ENCODE measurements around the gene KIF14. TPM values are rescaled to one million over a fixed set of nuclear protein-coding genes. Genes with fewer than 3 reads are reported as not detected.
A peak's percentile ranks its signal among the peaks of the same experiment; 100 is the strongest.
"Not testable (repeated sequence)": the region's sequence is repeated elsewhere in the genome, so short reads cannot be mapped to it uniquely, and the experiment has no call there.

KIF14 gene
- total RNA-seq, 1 donor from 2014 or later = 0.26 TPM

DNA sequence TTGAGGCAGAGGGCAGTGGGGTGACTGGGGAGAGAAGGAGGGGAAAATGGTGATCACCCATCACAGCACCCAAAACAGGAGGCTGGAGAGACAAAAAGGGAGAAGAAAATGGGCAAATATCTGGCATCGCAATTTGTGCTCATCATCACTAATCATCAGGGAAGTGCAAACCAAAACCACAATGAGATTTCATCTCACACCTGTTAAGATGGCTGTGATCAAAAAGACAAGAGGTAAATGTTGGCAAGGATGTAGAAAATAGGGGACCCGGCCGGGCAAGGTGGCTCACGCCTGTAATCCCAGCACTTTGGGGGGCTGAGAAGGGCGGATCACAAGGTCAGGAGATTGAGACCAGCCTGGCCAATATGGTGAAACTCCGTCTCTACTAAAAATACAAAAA is 74.0 kb downstream of the KIF14 start:
- DNase-seq (ENCODE audit: low spot score) = no peak

DNA sequence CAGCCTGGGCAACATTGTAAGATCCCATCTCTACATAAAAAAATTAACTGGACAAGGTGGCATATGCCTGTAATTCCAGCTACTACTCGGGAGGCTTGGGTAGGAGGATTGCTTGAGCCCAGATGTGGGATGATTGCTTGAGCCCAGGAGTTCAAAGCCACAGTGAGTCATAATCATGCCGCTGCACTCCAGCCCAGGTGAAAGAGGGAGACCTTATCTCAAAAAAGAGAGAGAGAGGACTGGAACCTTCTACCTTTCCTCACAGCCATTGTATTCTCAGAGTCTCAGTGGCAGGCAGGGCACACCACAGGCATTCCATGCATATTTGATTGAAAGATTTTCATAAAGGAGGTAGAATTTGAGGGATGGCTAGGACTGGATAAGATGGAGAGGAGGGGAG is 78.4 kb downstream of the KIF14 start:
- no peak for DNase-seq (ENCODE audit: low spot score)

DNA sequence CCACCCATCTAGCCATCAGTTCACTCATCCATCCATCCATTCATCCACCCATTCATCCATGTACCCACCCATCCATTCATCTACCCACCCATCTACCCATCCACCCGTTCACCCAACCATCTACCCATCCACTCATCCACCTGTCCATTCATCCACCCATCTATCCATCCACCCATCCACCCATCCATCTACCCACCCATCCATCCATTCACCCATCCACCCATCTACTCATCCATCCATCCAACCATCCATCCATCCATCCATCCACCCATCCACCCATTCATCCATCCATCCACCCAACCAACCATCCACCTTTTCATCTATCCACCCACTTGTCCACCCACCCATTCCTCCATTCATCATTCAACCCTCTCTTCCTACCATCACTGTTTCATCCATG is 80.3 kb downstream of the KIF14 start:
- no peak for DNase-seq (ENCODE audit: low spot score)

DNA sequence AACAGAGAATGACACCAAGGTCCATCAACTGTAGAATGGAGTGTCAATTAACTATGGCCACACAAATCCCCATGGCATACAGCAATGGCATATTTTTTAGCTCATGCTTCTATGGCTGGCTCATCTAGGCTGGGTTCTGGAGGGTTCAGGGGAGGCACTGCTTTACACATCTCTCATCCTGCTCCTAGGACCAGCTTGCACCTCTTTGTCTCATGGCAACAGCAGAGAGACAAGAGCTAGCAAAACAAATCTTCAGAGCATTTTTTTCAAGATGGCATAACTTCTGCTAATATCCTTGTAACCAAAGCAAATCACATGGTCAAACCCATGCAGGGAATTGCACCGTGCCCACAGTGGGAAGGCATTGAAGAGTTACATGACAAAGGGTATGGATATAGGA is 82.4 kb downstream of the KIF14 start:
- DNase-seq (ENCODE audit: low spot score) = no peak

DNA sequence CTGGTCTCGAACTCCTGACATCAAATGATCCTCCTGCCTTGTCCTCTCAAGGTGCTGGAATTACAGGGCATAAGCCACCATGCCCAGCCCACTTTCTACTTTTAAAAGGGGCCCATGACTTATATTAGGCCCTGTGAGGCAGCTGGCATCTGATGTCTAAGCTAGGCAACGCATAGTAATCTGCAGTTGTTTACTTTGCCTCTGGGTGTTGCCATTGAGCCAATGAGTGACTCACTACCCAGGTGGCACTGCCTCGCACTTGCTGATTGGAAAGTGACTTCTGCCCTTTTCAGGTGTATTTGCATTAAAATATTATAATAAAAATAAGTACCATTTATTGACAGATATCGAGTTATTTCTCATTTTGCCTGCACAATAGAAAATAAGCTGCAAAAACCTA is 84.9 kb downstream of the KIF14 start:
- DNase-seq (ENCODE audit: low spot score) = no peak

DNA sequence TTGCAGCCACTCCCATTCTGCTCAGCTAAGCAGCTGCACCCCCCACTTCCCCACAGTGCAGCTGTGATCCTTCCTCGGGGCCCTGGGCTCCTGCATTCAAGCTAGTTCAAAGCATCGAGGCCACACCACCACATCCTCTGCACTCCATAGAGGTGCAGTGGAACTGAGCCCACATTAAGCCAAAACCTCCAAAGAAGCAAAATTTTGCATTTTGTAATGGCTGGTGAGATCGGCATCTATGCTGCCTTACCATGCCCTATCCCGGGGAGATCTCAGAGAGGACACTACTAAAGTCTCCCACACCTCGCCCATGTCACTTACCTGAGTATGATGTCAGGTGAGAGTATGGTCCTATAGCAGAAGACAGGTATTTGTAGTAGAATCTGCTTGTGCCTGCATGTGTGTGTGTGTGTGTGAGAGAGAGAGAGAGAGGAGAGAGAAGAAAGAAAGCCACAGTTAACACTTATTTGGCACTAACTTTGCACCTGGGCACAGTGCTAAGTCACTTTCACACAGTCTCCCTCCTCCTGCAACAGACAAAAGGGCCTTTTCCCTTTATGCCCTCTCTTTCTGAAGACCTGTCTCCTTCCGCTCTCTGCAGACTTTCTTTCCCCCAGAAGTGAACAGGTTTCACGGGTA is 89.8 kb downstream of the KIF14 start:
- no peak for DNase-seq (ENCODE audit: low spot score)

DNA sequence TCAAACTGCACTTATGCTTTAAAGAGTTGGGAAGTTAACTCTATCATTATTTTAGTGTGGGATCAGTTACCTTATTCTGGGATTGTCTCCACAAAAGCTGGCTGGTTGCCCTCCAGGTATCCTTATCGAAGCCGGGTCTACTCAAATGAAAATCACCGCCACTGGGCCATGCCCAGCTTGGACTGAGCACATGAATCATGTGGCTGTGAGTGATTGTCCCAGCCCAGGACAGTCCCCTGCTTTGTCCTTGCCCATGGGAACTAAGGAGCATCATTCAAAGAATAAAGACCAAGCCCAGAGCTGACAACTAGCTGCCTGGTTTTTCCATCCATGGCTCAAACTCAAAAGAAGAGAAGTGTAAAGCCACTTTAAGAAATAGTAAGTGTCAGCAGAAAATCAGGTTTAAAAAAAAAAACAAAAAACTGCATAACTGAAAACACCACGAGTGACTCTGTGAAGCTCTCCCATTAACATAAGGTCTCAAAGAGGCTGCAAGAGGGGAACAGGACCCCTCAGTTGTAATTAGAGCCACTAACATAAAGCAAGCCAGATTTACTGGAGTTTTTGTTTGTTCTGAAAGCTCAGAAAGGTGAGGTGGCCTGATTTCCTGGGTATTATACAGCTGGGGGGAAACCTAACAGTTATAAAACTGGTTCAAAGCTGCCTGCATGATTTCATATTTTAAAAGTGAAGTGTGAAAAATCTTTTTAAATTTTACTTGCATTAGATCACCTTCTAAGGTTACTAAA is 91.5 kb downstream of the KIF14 start:
- DNase-seq (ENCODE audit: low spot score) = no peak

DNA sequence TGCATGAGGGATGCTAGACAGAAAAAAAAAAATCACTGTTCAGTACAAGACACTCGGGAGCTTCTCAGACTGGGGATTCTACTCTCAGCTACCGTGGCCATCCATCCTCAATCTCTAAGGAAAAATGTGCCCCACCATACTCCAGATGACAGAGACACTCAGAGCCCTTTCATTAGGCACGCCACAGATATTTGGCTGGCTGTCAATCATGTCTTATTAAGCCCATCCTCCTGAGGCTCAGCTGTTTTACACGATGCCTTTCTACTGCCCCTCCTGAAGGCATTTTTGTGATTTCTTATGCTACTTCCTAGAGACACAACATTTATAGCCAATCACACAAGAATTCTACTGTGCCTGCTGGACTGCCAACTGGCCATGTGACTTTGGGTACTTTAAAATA is 92.9 kb downstream of the KIF14 start:
- DNase-seq (ENCODE audit: low spot score) = no peak

DNA sequence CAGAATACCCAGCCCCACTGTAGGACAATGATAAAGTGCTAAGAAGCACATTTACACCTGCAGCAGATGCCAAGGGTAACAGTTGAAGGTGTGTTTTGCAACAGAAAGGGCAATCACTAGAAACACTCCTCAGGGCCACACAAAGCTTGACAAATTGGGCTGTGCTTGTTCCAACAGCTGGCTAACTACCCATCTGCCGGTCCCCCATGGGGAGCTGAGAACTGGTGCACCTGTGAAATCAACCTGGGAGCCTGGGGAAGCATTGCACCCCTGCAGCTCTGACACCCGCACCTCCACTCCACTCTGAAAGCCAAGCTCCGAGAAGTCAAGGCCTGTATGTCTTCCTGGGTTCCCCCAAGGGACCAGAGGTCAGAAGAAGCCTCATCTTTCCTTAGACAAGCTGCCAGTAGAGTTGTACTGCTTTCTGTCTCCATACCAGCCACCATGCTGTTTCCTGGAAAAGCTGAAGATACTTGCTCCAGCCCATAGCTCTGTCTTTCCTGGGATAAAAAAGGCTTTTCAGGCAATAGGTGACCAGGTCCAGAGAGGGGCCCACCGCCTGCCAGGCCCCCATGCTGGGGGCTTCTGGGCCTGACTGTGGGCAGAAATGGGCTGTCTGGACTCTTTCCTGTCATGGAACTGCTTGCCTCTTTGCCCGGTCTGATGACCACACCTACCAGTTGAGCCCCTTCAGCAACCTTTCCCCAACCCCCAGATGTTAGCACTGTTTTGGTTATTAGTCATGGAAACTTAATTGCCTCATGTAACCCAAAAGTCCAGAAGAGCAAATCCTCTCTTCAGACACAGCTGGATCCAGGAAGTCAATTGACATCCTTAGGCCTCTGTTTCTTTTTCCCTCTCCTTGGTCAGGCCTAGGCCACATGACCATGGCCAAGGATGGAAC is 93.6 kb downstream of the KIF14 start:
- no peak for DNase-seq (ENCODE audit: low spot score)

DNA sequence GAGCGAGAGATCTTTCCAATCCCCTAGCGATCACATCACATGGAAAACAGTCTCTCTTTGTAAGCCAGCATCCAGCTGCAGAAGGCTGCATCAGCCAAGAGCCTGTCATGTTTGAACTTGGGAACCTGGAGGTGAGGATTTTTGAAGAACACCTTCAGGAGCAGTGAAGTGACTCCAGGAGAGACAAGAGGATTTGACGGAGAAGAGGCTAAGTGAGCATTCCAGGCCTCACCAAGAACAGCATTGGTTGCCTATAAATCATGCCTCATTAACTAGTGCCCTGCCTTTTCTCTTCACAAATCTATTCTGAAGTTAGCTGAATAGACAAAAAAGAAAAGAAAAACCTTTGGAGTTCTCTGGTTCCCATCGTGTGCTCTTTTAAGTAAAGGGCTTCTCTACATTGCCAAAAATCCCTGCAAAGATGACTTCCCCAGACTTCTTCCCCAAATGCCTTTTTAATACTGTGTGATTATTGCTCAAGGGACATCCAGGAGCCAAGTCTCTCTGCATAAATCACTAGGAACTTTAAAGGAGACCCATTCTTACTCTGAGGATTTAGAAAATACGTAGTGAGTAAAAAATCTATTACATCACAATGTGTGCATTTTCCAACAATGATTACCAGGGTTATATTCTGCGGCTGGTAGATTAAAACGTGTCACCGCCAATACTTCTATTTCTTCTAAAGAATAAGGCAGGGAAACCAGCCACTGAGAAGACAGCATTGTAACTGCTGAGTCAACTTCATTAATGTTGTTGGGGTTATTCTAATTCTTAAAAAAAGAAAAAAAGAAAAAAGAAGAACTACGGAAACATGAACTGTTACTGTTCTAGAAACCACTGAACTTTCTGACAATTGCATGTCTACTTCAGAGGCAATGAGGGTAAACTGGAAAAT is 95.2 kb downstream of the KIF14 start:
- DNase-seq (ENCODE audit: low spot score) = no peak

DNA sequence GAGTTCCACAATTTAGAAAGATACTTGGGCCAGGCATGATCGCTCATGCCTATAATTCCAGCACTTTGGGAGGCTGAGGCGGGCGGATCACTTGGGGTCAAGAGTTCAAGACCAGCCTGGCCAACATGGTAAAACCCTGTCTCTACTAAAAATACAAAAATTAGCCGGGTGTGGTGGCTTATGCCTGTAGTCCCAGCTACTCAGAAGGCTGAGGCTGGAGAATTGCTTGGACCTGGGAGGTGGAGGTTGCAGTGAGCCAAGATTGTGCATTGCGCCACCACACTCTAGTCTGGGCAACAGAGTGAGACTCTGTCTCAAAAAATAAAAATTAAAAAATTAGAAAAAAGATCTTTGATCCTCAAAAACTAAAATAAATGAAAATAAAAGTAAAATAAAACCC is 96.0 kb downstream of the KIF14 start:
- DNase-seq (ENCODE audit: low spot score) = not testable (repeated sequence)

DNA sequence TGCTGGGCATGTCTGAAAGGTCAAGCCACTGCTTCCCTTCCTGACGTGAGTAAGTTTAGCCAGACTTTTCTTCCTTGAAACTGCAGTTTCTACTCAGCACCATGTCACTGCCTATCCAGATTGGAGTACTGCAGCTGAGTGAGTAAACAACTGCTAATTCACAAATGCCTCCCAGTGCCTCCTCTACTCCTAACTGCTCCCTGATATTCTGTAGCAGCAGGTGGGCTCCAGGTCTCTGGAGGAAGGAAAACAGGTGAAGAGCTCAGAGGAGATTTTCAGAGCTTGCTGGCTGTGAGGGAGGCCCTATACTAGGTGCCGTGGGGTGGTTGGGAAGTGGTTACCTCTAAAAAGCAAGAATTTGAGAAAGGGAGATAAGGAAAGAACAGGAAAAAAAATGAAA is 96.5 kb downstream of the KIF14 start:
- DNase-seq (ENCODE audit: low spot score) = no peak

DNA sequence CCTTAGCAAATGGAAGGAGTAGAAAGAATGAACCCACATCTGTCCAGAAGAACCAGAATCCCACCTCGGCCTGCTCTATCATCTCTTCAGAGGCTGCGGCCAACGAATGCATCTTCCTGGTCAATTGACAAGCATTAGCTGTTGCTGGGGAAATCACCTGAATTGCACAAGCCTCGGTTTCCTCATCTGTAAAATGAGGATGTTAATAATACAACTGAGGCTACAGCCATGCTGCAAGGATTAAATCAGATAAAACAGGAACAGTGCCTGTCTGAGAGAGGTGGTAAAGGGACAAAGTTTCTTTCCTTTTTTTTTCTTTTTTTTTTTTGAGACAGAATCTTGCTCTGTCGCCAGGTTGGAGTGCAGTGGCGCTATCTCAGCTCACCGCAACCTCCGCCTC is 99.8 kb downstream of the KIF14 start:
- DNase-seq (ENCODE audit: low spot score) = no peak

DNA sequence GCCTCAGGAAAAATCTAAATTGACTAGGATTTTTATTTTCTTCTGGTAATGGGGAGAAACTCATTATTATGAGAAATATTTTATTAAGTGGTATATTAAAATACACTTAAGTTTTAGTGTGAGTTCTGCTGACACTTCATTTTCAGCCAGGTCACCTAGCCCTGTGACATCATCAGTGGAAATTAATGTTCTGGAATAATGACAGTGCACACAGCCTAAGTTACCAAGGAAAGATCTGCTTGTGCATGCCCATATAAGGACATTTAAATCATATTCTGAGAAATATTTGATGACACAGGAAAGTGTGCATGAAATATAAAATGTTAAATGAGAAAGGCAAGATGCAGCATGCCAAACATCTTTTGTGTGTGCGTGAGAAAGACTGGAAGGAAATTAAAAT is 102.0 kb downstream of the KIF14 start:
- DNase-seq (ENCODE audit: low spot score) = no peak

DNA sequence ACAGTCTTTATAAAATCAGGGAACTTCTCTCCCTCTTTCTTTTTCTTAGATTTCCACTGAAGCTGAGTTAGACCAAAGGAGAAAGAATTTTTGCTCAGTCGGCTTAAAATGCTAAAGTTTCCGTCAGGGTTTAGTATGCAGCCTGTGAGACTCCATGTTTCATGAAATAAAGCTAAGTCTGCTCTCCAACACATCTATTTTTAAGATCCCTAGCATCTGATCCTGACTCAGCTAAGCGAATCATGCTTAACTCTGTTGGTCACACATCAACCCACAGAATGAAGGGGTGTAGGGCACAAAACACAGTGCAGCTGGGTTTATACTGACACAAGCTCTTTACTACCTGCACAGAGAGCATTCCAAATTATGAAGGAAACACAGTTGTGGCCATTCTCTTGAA is 108.4 kb downstream of the KIF14 start:
- no peak for DNase-seq (ENCODE audit: low spot score)

DNA sequence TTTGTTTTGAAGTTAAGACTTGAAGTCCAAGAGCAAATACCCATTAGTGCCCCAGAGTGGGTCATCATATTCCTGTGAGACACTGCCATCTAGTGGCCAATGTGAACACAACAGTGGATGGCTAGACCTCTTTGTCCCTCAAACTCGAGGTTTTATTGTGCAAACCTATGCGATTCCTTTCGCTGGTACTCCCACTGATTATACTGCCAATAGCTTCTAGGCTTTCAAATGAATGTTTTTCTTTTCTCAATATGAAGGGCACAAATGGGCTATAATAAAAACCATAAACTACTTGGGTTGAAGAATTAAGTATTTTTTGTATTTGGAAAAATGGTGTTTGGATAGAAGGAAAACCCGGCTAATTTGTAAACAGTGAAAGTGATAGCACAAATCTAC is 110.3 kb downstream of the KIF14 start:
- DNase-seq (ENCODE audit: low spot score) = peak; percentile 74

DNA sequence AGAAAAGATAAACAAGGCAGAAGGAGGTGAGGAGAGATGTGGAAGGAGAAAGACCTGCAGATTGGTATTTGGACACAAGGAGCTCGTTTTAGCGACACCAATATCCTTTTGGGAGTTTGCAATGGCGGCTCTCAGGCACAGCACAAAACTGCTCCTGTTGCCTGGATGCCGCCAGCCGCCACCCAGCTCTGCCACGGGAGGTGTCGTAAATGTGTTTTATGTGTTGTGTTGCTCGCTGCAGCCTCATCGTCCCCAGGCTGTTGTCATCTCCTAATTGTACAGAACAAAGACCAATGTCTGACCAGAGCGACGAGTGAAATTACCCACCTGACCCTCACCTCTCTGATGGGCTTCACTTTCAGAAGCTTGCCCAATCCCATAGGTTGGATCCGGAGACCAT is 114.1 kb downstream of the KIF14 start:
- DNase-seq (ENCODE audit: low spot score) = no peak

DNA sequence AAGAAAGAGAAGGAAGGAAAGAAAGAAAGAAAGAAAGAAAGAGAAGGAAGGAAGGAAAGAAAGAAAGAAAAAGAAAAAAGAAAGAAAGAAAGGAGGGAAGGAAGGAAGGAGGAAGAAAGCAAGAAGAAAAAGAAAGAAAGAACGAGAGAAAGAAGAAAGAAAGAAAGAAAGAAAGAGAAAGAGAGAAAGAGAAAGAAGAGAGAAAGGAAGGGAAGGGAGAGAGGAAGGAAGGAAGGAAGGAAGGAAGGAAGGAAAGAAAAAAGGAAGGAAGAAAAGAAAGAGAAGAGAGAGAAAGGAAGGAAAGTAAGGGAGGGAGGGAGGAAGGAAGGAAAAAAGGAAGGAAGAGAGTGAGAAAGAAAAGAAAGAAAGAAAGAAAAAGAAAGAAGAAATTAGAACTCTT is 115.3 kb downstream of the KIF14 start:
- DNase-seq (ENCODE audit: low spot score) = no peak

All from ureter (tissue), 1 donor.